GM12878 (cell line): Measurements from ENCODE around the gene CACHD1. TPM values are rescaled to one million over a fixed set of nuclear protein-coding genes. Genes with fewer than 3 reads are reported as not detected.

Experiments used
- ATAC-seq: fragments of 200-7000 bp; cut with Tn5 transposase; 3 replicates; pipeline ENCODE4 v1.9.1; 2020; ENCODE audit warnings: mild to moderate bottlenecking, moderate library complexity
- BruUV-seq: library from RNA; stranded (reverse); fragments of 400-500 nt; replicated peaks from 2 replicates; lab custom pipeline; 2021; lab: Mats Ljungman, UMichigan
- CTCF ChIA-PET: fragments of 300-600 bp; sonication (Branson Sonifier 250); formaldehyde crosslinking; extraction: SDS; loops from one replicate; lab custom pipeline; 2021; ENCODE audit warnings: inconsistent platforms; lab: Yijun Ruan, JAX
- POLR2A ChIA-PET: fragments of 350-600 bp; formaldehyde crosslinking; extraction: SDS; loops from one replicate; lab custom pipeline; 2021; ENCODE audit warnings: inconsistent platforms; lab: Charles Lee
- RAD21 ChIA-PET: fragments of 300-600 bp; sonication (Branson Sonifier 250); formaldehyde crosslinking; loops from one replicate; lab custom pipeline; 2023; ENCODE audit warnings: antibody characterized with exemption; ENCODE audit not compliant: unreplicated experiment; lab: Charles Lee
- SMC1A ChIA-PET: fragments of 300-600 bp; sonication (Branson Sonifier 250); formaldehyde crosslinking; loops from one replicate; lab custom pipeline; 2023; ENCODE audit not compliant: unreplicated experiment, uncharacterized antibody; lab: Charles Lee
- DNase-seq: peaks from one replicate; pipeline ENCODE4 v3.0.0-alpha.2; 2011; ENCODE audit warnings: low read depth, low spot score
- FAIRE-seq: peaks from 3 replicates; lab custom pipeline; 2011; peaks lifted over from hg19 to GRCh38; lab: Jason Lieb, UNC
- H2AFZ ChIP-seq: 2 replicates; pipeline ENCODE4 v1.6.0; 2011; ENCODE audit warnings: low read depth, low read length, control low read depth; ENCODE audit not compliant: control insufficient read depth
- H3K27ac ChIP-seq: 2 replicates; pipeline ENCODE4 v1.5.1; 2011; ENCODE audit warnings: control low read depth; ENCODE audit not compliant: control insufficient read depth, insufficient read depth
- H3K27me3 ChIP-seq, 2 experiments: replicated peaks in 1 of 2; 2 replicates each; pipeline versions ENCODE4 v1.6.0 to v1.6.1; 2011; ENCODE audit warnings: low read length in 1 of 2; ENCODE audit not compliant: control insufficient read depth in 2 of 2, insufficient read depth in 2 of 2
- H3K36me3 ChIP-seq, 2 experiments: 2 replicates each; pipeline ENCODE4 v1.5.1; 2011; ENCODE audit warnings: low read length in 1 of 2; ENCODE audit not compliant: control insufficient read depth in 2 of 2, insufficient read depth in 2 of 2
- H3K4me1 ChIP-seq: 2 replicates; pipeline ENCODE4 v1.6.1; 2011; ENCODE audit warnings: mild to moderate bottlenecking, low read length, moderate library complexity, mixed read lengths; ENCODE audit not compliant: control insufficient read depth, insufficient read depth
- H3K4me2 ChIP-seq: 2 replicates; pipeline ENCODE4 v1.6.0; 2011; ENCODE audit warnings: control low read depth; ENCODE audit not compliant: control insufficient read depth, insufficient read depth
- H3K4me3 ChIP-seq: fragments of 200-600 bp; sonication (generic); 2 replicates; pipeline ENCODE4 v1.5.1; 2016
- H3K79me2 ChIP-seq: 2 replicates; pipeline ENCODE4 v1.6.0; 2011; ENCODE audit warnings: low read length; ENCODE audit not compliant: control insufficient read depth, insufficient read depth
- H3K9ac ChIP-seq: 2 replicates; pipeline ENCODE4 v1.8.0; 2011; ENCODE audit warnings: low read length, control low read depth, mixed read lengths; ENCODE audit not compliant: control insufficient read depth, insufficient read depth
- H3K9me3 ChIP-seq: replicated peaks from 3 replicates; pipeline ENCODE4 v1.5.1; 2011; ENCODE audit warnings: mild to moderate bottlenecking, low read length; ENCODE audit not compliant: control insufficient read depth, insufficient read depth
- H4K20me1 ChIP-seq: 2 replicates; pipeline ENCODE4 v1.6.0; 2011; ENCODE audit not compliant: control insufficient read depth, insufficient read depth
- BACH1 ChIP-seq: fragments of 450-650 bp; IDR thresholded peaks from 2 replicates; pipeline ENCODE4 v1.6.1; 2017; ENCODE audit warnings: mild to moderate bottlenecking, borderline replicate concordance
- BMI1 ChIP-seq: fragments of 450-650 bp; IDR thresholded peaks from 2 replicates; pipeline ENCODE4 v1.6.1; 2016; ENCODE audit warnings: mild to moderate bottlenecking, moderate library complexity, borderline replicate concordance
- CBX5 ChIP-seq: sonication (generic); IDR thresholded peaks from 2 replicates; pipeline ENCODE4 v1.6.1; 2016; ENCODE audit warnings: low read depth, moderate library complexity, mild to moderate bottlenecking, inconsistent platforms
- EED ChIP-seq: sonication (generic); IDR thresholded peaks from 2 replicates; pipeline ENCODE4 v1.6.1; 2016; ENCODE audit warnings: antibody characterized with exemption, low read depth
- EZH2 ChIP-seq: IDR thresholded peaks from 2 replicates; pipeline ENCODE4 v1.6.1; 2012; ENCODE audit warnings: low read depth, mild to moderate bottlenecking, control low read depth, inconsistent platforms, low read length, borderline replicate concordance; ENCODE audit not compliant: control insufficient read depth
- HDGF ChIP-seq: fragments of 450-650 bp; IDR thresholded peaks from 2 replicates; pipeline ENCODE4 v1.6.1; 2016; ENCODE audit warnings: antibody characterized with exemption
- JUND ChIP-seq: IDR thresholded peaks from 2 replicates; pipeline ENCODE4 v1.6.1; 2012; ENCODE audit warnings: low read depth, mild to moderate bottlenecking, low read length, improper control_type of control experiment, moderate library complexity
- MYB ChIP-seq: fragments of 150-350 bp; IDR thresholded peaks from 2 replicates; pipeline ENCODE4 v1.6.1; 2014; ENCODE audit warnings: mild to moderate bottlenecking, low read depth, low read length, borderline replicate concordance
- RAD21 ChIP-seq: IDR thresholded peaks from 2 replicates; pipeline ENCODE4 v1.6.1; 2011; ENCODE audit warnings: mild to moderate bottlenecking, low read depth, low read length, moderate library complexity; ENCODE audit not compliant: insufficient read depth
- SPI1 ChIP-seq: IDR thresholded peaks from 2 replicates; pipeline ENCODE4 v1.6.1; 2011; ENCODE audit warnings: low read depth, mild to moderate bottlenecking, low read length, moderate library complexity, borderline replicate concordance; ENCODE audit not compliant: insufficient read depth
- TCF3 ChIP-seq: IDR thresholded peaks from 2 replicates; pipeline ENCODE4 v1.6.1; 2012; ENCODE audit warnings: low read depth, mild to moderate bottlenecking, low read length, borderline replicate concordance; ENCODE audit not compliant: insufficient read depth
- ZNF24 ChIP-seq: fragments of 450-650 bp; IDR thresholded peaks from 2 replicates; pipeline ENCODE4 v1.6.1; 2017; ENCODE audit warnings: antibody characterized with exemption, mild to moderate bottlenecking
- WGBS: methylation state at CpG from one replicate; pipeline ENCODE4 v1.1.6; 2016; ENCODE audit warnings: low lambda C conversion rate; ENCODE audit not compliant: insufficient replicate concordance, insufficient coverage; ENCODE audit errors: missing lambda C conversion rate; 5-methylcytosine and 5-hydroxymethylcytosine counted together
- in situ Hi-C: fragments of 300-500 bp; cut with MboI; formaldehyde crosslinking; loops from 9 replicates; pipeline ENCODE4 v1.14.3; 2018; ENCODE audit warnings: mixed read lengths
- intact Hi-C: fragments of 100-400 bp; cut with micrococcal nuclease; formaldehyde crosslinking; loops from one replicate; pipeline ENCODE4 v1.14.2; 2022; ENCODE audit not compliant: unreplicated experiment
- polyA plus RNA-seq, 11 experiments: library from polyadenylated mRNA; depleted of rRNA in 4 of 11; unstranded in 6 of 11; stranded (reverse) in 5 of 11; fragments of >200 nt; fragmentation: Nextera tagmentation in 4 of 11; fragmentation: Illumina TruSeq in 1 of 11; extraction: Ambion mirVana in 4 of 11; extraction: Trizol in 1 of 11; gene quantifications; 1 replicate in 1 of 11; 2 replicates in 10 of 11; pipeline versions ENCODE4 v1.2.1 to v1.2.3, GENCODE V29; 2011 to 2016; ENCODE audit warnings: inconsistent platforms in 2 of 11, missing spikeins in 2 of 11, low read depth in 1 of 11
- total RNA-seq, 4 experiments: library from RNA; depleted of rRNA in 3 of 4; stranded (reverse); fragments of >200 nt in 3 of 4; fragmentation: Illumina TruSeq in 1 of 4; extraction: Trizol in 1 of 4; gene quantifications; 2 replicates each; pipeline versions ENCODE4 v1.2.1 to v1.2.3, GENCODE V29; 2013 to 2021
- TF ChIP-seq, protein P1 (sequence below): fragments of 450-650 bp; IDR thresholded peaks from 2 replicates; pipeline ENCODE4 v1.6.1; 2014; ENCODE audit warnings: mild to moderate bottlenecking
- TF ChIP-seq, protein P2 (sequence below): IDR thresholded peaks from 2 replicates; pipeline ENCODE4 v1.6.1; 2011; ENCODE audit warnings: low read depth, mild to moderate bottlenecking, low read length, moderate library complexity, borderline replicate concordance; ENCODE audit errors: extremely low read depth

Gene CACHD1
- total and polyA plus RNA-seq, 10 of the 15 experiments (the other 5 are each of a cell fraction or from before 2014, with no cell fraction given): 0.03 TPM; not detected in 9

DNA sequence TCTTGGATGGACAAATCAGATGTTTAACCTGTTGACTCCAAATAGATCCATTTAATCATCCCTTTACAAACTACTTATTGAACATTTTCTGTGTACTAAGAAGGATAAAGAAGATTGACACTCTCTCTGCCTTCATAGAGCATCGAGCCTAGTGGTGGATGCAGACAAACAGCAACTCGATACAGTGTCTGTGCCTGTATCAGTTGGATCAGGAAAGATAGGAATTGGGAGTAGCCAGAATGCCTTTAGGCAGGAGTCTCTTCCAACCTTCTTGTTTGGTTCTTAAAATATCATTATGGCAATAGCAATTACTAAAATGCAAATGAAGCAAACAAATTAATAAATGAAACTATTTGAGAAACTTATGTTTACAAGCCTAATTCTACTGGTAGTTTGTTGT is 185.9 kb downstream of the CACHD1 start:
- no peak for DNase-seq
- no peak overlapping the region for H3K4me3 ChIP-seq
- H3K4me2 ChIP-seq: no peak overlapping the region
- intact Hi-C loops: no loop called here
- no peaks in the 10 kb centered on the region for H3K79me2 ChIP-seq
- H3K36me3 ChIP-seq: no peaks in the 10 kb centered on the region
- no peaks in the 10 kb centered on the region for H3K4me1 ChIP-seq
- no peak overlapping the region for H2AFZ ChIP-seq
- ChIA-PET POLR2A (no interaction called here), RAD21 (no interaction called here), CTCF (no interaction called here), SMC1A (interaction anchor here (1.4 kb wide), 1 partner anchor 16 kb away, joined by 3 read pairs; no protein-coding TSS in a partner anchor)
- H3K27ac ChIP-seq: no peak overlapping the region
- H3K27me3 ChIP-seq: no peaks in the 10 kb centered on the region
- no peaks in the 10 kb centered on the region for H3K9me3 ChIP-seq
- no peaks in the 10 kb centered on the region for H4K20me1 ChIP-seq
- in situ Hi-C loops: no loop called here
- no TSS peak for BruUV-seq
- WGBS: 31% methylated on average over 2 of the region's 2 CpGs
- no peak for ATAC-seq
- no peak for FAIRE-seq
- no peak overlapping the region for H3K9ac ChIP-seq
- TF ChIP-seq, protein P1, sequence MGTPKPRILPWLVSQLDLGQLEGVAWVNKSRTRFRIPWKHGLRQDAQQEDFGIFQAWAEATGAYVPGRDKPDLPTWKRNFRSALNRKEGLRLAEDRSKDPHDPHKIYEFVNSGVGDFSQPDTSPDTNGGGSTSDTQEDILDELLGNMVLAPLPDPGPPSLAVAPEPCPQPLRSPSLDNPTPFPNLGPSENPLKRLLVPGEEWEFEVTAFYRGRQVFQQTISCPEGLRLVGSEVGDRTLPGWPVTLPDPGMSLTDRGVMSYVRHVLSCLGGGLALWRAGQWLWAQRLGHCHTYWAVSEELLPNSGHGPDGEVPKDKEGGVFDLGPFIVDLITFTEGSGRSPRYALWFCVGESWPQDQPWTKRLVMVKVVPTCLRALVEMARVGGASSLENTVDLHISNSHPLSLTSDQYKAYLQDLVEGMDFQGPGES: no peak
- no peak for TF ChIP-seq EED
- TF ChIP-seq ZNF24: no peak
- TF ChIP-seq CBX5: no peak
- TF ChIP-seq, protein P2, sequence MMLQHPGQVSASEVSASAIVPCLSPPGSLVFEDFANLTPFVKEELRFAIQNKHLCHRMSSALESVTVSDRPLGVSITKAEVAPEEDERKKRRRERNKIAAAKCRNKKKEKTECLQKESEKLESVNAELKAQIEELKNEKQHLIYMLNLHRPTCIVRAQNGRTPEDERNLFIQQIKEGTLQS: no peak
- no peak for TF ChIP-seq JUND
- no peak for TF ChIP-seq BMI1
- no peak for TF ChIP-seq EZH2
- no peak for TF ChIP-seq RAD21
- TF ChIP-seq HDGF: no peak
- no peak for TF ChIP-seq MYB
- no peak for TF ChIP-seq SPI1
- no peak for TF ChIP-seq TCF3
- TF ChIP-seq BACH1: no peak
